SK-N-MC (cell line): ENCODE measurements around the gene TIMP3.

Experiments used
- EZH2 ChIP-seq: fragments of 200-600 bp; sonication (generic); IDR thresholded peaks from one replicate; pipeline ENCODE4 v1.6.1; 2017; ENCODE audit warnings: antibody characterized with exemption
- FOXP2 ChIP-seq: optimal IDR thresholded peaks from 2 replicates; pipeline ENCODE3; 2011; ENCODE audit warnings: mild to moderate bottlenecking, moderate library complexity; ENCODE audit not compliant: insufficient read depth; ENCODE audit errors: extremely low read length, control extremely low read depth
- POLR2AphosphoS5 ChIP-seq: IDR thresholded peaks from 2 replicates; pipeline ENCODE4 v1.6.1; 2012; ENCODE audit warnings: mild to moderate bottlenecking, low read depth, low read length, borderline replicate concordance

- TF ChIP-seq EZH2 (no peak), FOXP2 (no peak), POLR2AphosphoS5 (no peak)
Measured at GRCh38 chr22:32799496-32799895, 2.0 kb upstream of the TIMP3 start.
